ENCODE results near the gene LRRC58. TPM values are rescaled to one million over a fixed set of nuclear protein-coding genes. Genes with fewer than 3 reads are reported as not detected.
A peak's percentile ranks its signal among the peaks of the same experiment; 100 is the strongest.

The LRRC58 gene
- total and polyA plus RNA-seq, 8 donors, result 21.3 to 27.7 (median 25.5) TPM

GRCh38 chr3:120348065-120348990 is 826 bp downstream of the LRRC58 start:
- Histone ChIP-seq H3K9me3 (no peaks in the 10 kb centered on the region), H3K27ac (peak overlapping the region; percentile 90 to 94), H3K4me3 (peak overlapping the region; percentile 78 to 87), H3K27me3 (no peaks in the 10 kb centered on the region), H3K36me3 (no peaks in the 10 kb centered on the region), H3K4me1 (peaks cover 13 to 51% of the 10 kb centered on the region in 2 donors)
- intact Hi-C loops (cut with DNase I), result no loop called here
- TF ChIP-seq CTCF (IDR thresholded peaks at IDR 0.05), result no peak
- DNase-seq (peak in 2 of 4 donors; percentile 7 to 10), ATAC-seq (no peak)

GRCh38 chr3:120344349-120344748 is 4.8 kb downstream of the LRRC58 start:
- DNase-seq, result no peak
- no peak for TF ChIP-seq CTCF (IDR thresholded peaks at IDR 0.05)
- intact Hi-C loops (cut with DNase I), result no loop called here
- Histone ChIP-seq H3K4me3 (no peak overlapping the region), H3K27me3 (no peaks in the 10 kb centered on the region), H3K27ac (no peak overlapping the region), H3K36me3 (peaks cover 0 to 9% of the 10 kb centered on the region in 2 donors), H3K4me1 (peaks cover 8 to 38% of the 10 kb centered on the region in 2 donors), H3K9me3 (peaks cover 0 to 9% of the 10 kb centered on the region in 2 donors)
- no peak for ATAC-seq

- Histone ChIP-seq H3K9me3 (peaks cover 0 to 12% of the 10 kb centered on the region in 2 donors), H3K4me3 (no peak overlapping the region), H3K27ac (no peak overlapping the region), H3K4me1 (peaks cover 0 to 28% of the 10 kb centered on the region in 2 donors), H3K36me3 (peaks cover 0 to 9% of the 10 kb centered on the region in 2 donors), H3K27me3 (no peaks in the 10 kb centered on the region)
- DNase-seq, result peak in 1 of 4 donors; percentile 64
- TF ChIP-seq CTCF (IDR thresholded peaks at IDR 0.05), result no peak
- no peak for ATAC-seq
- intact Hi-C loops (cut with DNase I), result no loop called here
These were observed 7.4 kb downstream of the LRRC58 start for GRCh38 chr3:120341658-120342346.

- no peak for TF ChIP-seq CTCF (IDR thresholded peaks at IDR 0.05)
- no peak for ATAC-seq
- intact Hi-C loops (cut with DNase I), result no loop called here
- no peak overlapping the region for H3K27ac ChIP-seq
- peaks cover 0 to 21% of the 10 kb centered on the region in 2 donors for H3K36me3 ChIP-seq
- DNase-seq, result no peak
- H3K9me3 ChIP-seq, result peaks cover 0 to 12% of the 10 kb centered on the region in 2 donors
- H3K4me3 ChIP-seq, result no peak overlapping the region
- peaks cover 0 to 4% of the 10 kb centered on the region in 2 donors for H3K4me1 ChIP-seq
- no peaks in the 10 kb centered on the region for H3K27me3 ChIP-seq
These were observed 9.8 kb downstream of the LRRC58 start for GRCh38 chr3:120339362-120339761.

GRCh38 chr3:120338517-120338916 is 10.6 kb downstream of the LRRC58 start:
- DNase-seq, result no peak
- H3K27ac ChIP-seq, result no peak overlapping the region
- peaks cover 0 to 12% of the 10 kb centered on the region in 2 donors for H3K9me3 ChIP-seq
- ATAC-seq, result no peak
- peaks cover 0 to 29% of the 10 kb centered on the region in 2 donors for H3K36me3 ChIP-seq
- H3K27me3 ChIP-seq, result no peaks in the 10 kb centered on the region
- no peaks in the 10 kb centered on the region for H3K4me1 ChIP-seq
- TF ChIP-seq CTCF (IDR thresholded peaks at IDR 0.05), result no peak
- intact Hi-C loops (cut with DNase I), result no loop called here
- H3K4me3 ChIP-seq, result no peak overlapping the region
